Common myeloid progenitor, CD34-positive (primary cell): ENCODE data around the gene EBLN2.

Experiments
- CTCF ChIA-PET: fragments of 350-600 bp; sonication (Branson Sonifier 250); formaldehyde crosslinking; loops from one replicate; lab custom pipeline; 2021; ENCODE audit warnings: antibody characterized with exemption; lab: Charles Lee
- POLR2A ChIA-PET: fragments of 350-600 bp; sonication (Branson Sonifier 250); formaldehyde crosslinking; loops from one replicate; lab custom pipeline; 2021; ENCODE audit warnings: antibody characterized with exemption; lab: Charles Lee
- DNase-seq, 3 donors: peaks; one replicate each; pipeline versions ENCODE4 v3.0.0 to v3.0.0-alpha.2; 2013
- H3K27ac ChIP-seq, 2 experiments: 1 replicate in 1 of 2; 2 replicates in 1 of 2; pipeline ENCODE4 v1.7.0; 2013; ENCODE audit warnings: inconsistent platforms in 2 of 2, low read length in 2 of 2, mild to moderate bottlenecking in 2 of 2, low read depth in 1 of 2, moderate library complexity in 1 of 2; ENCODE audit not compliant: severe bottlenecking in 2 of 2, insufficient read depth in 1 of 2, poor library complexity in 1 of 2
- H3K27me3 ChIP-seq, 5 experiments: replicated peaks in 2 of 5; 1 replicate in 3 of 5; 2 replicates in 2 of 5; pipeline versions ENCODE4 v1.6.1 to v1.7.0; 2013; ENCODE audit warnings: low read length in 4 of 5, mild to moderate bottlenecking in 2 of 5, moderate library complexity in 2 of 5, inconsistent platforms in 1 of 5; ENCODE audit not compliant: insufficient read depth in 5 of 5, control insufficient read depth in 4 of 5
- H3K36me3 ChIP-seq, 4 experiments: 1 replicate in 2 of 4; 2 replicates in 2 of 4; pipeline versions ENCODE4 v1.6.1 to v1.7.0; 2013; ENCODE audit warnings: low read length in 3 of 4, control low read depth in 1 of 4, mild to moderate bottlenecking in 1 of 4; ENCODE audit not compliant: control insufficient read depth in 4 of 4, insufficient read depth in 4 of 4
- H3K4me1 ChIP-seq, 4 experiments: 1 replicate in 3 of 4; 2 replicates in 1 of 4; pipeline versions ENCODE4 v1.6.1 to v1.7.1; 2013; ENCODE audit warnings: low read length in 3 of 4, mild to moderate bottlenecking in 3 of 4, control low read depth in 1 of 4, inconsistent platforms in 1 of 4, moderate library complexity in 1 of 4; ENCODE audit not compliant: control insufficient read depth in 4 of 4, insufficient read depth in 4 of 4; ENCODE audit errors: control extremely low read depth in 1 of 4
- H3K4me3 ChIP-seq, 7 experiments: 1 replicate in 4 of 7; 2 replicates in 3 of 7; pipeline versions ENCODE4 v1.5.1 to v1.7.0; 2013; ENCODE audit warnings: mild to moderate bottlenecking in 7 of 7, low read length in 6 of 7, moderate library complexity in 6 of 7, inconsistent platforms in 2 of 7, low read depth in 2 of 7, control low read depth in 1 of 7; ENCODE audit not compliant: insufficient read depth in 4 of 7, control insufficient read depth in 1 of 7; ENCODE audit errors: extremely low read depth in 1 of 7
- H3K9me3 ChIP-seq, 5 experiments: 1 replicate in 4 of 5; 2 replicates in 1 of 5; pipeline versions ENCODE4 v1.6.1 to v1.7.1; 2013; ENCODE audit warnings: low read length in 4 of 5, mild to moderate bottlenecking in 2 of 5, inconsistent platforms in 1 of 5, low read depth in 1 of 5, moderate library complexity in 1 of 5; ENCODE audit not compliant: control insufficient read depth in 4 of 5, insufficient read depth in 2 of 5; ENCODE audit errors: control extremely low read depth in 1 of 5
- WGBS: methylation state at CpG from one replicate; pipeline ENCODE4 v1.1.5; 2013; ENCODE audit not compliant: insufficient coverage; 5-methylcytosine and 5-hydroxymethylcytosine counted together

EBLN2 gene

GRCh38 chr3:73080216-73080966 lies 18.9 kb downstream of the EBLN2 start:
- DNase-seq = no peak
- WGBS = 91% methylated on average over 13 of the region's 17 CpGs
- POLR2A ChIA-PET = no interaction called here
- no peaks in the 10 kb centered on the region for H3K9me3 ChIP-seq
- H3K27me3 ChIP-seq = no peaks in the 10 kb centered on the region
- CTCF ChIA-PET = interaction anchor here (2.0 kb wide), 1 partner anchor 10 kb away, joined by 4 read pairs; no protein-coding TSS in a partner anchor
- no peaks in the 10 kb centered on the region for H3K4me1 ChIP-seq
- H3K4me3 ChIP-seq = no peak overlapping the region
- no peaks in the 10 kb centered on the region for H3K36me3 ChIP-seq
- H3K27ac ChIP-seq = no peak overlapping the region

- CTCF ChIA-PET = interaction anchor here (1.0 to 2.0 kb wide), 2 partner anchors 9 to 153 kb away, joined by 3 to 4 read pairs; no protein-coding TSS in a partner anchor
These were observed 19.7 kb downstream of the EBLN2 start for GRCh38 chr3:73081140-73081539.

GRCh38 chr3:73084170-73084569 lies 22.7 kb downstream of the EBLN2 start:
- WGBS = no CpG with 5 or more reads among the region's 2 CpGs
- Histone ChIP-seq H3K27ac (no peak overlapping the region), H3K36me3 (no peaks in the 10 kb centered on the region), H3K27me3 (no peaks in the 10 kb centered on the region), H3K9me3 (no peaks in the 10 kb centered on the region), H3K4me3 (no peak overlapping the region), H3K4me1 (peaks cover 0 to 2% (median 0%) of the 10 kb centered on the region in 4 experiments)
- ChIA-PET POLR2A (no interaction called here), CTCF (interaction anchor here (3.5 to 5.5 kb wide), 2 partner anchors 27 to 235 kb away, joined by 18 to 51 read pairs; partner anchors contain the start of gene SHQ1)
- no peak for DNase-seq

More at GRCh38 chr3:73081140-73081539, 19.7 kb downstream of the EBLN2 start:
- Histone ChIP-seq H3K27ac (no peak overlapping the region), H3K4me1 (peaks cover 0 to 2% (median 0%) of the 10 kb centered on the region in 4 experiments), H3K4me3 (no peak overlapping the region), H3K36me3 (no peaks in the 10 kb centered on the region), H3K27me3 (no peaks in the 10 kb centered on the region), H3K9me3 (no peaks in the 10 kb centered on the region)
- 97% methylated on average over 6 of the region's 8 CpGs for WGBS
- no peak for DNase-seq
- POLR2A ChIA-PET = no interaction called here

GRCh38 chr3:73086071-73086494 lies 24.6 kb downstream of the EBLN2 start:
- no peaks in the 10 kb centered on the region for H3K9me3 ChIP-seq
- CTCF ChIA-PET = interaction anchor here (0.8 to 5.5 kb wide), 12 partner anchors 9 to 262 kb away, joined by 3 to 51 read pairs (median 4); partner anchors contain the start of genes GXYLT2 and SHQ1
- peak overlapping the region in 1 of 7 experiments; percentile 2 for H3K4me3 ChIP-seq
- H3K27ac ChIP-seq = no peak overlapping the region
- H3K27me3 ChIP-seq = no peaks in the 10 kb centered on the region
- H3K4me1 ChIP-seq = peaks cover 0 to 2% (median 0%) of the 10 kb centered on the region in 4 experiments
- POLR2A ChIA-PET = no interaction called here
- DNase-seq = peak; percentile 46 to 61 (median 50)
- 94% methylated on average over 3 of the region's 8 CpGs for WGBS
- no peaks in the 10 kb centered on the region for H3K36me3 ChIP-seq

- peaks cover 0 to 19% (median 15%) of the 10 kb centered on the region in 4 experiments for H3K4me1 ChIP-seq
- peak overlapping the region in 3 of 7 experiments; percentile 40 to 55 (median 44) for H3K4me3 ChIP-seq
- peak; percentile 62 to 85 (median 74) for DNase-seq
- ChIA-PET POLR2A (no interaction called here), CTCF (no interaction called here)
- H3K27me3 ChIP-seq = no peaks in the 10 kb centered on the region
- no peak overlapping the region for H3K27ac ChIP-seq
- H3K9me3 ChIP-seq = no peaks in the 10 kb centered on the region
- H3K36me3 ChIP-seq = no peaks in the 10 kb centered on the region
- WGBS = 28% methylated on average over 6 of the region's 6 CpGs
These were observed 32.7 kb downstream of the EBLN2 start for GRCh38 chr3:73094129-73094528.

- ChIA-PET CTCF (interaction anchor here (1.3 to 2.1 kb wide), 2 partner anchors 8 to 9 kb away, joined by 4 to 6 read pairs; no protein-coding TSS in a partner anchor), POLR2A (no interaction called here)
- Histone ChIP-seq H3K27ac (no peak overlapping the region), H3K9me3 (no peaks in the 10 kb centered on the region), H3K27me3 (no peaks in the 10 kb centered on the region), H3K4me1 (peaks cover 0 to 19% (median 15%) of the 10 kb centered on the region in 4 experiments), H3K4me3 (no peak overlapping the region), H3K36me3 (no peaks in the 10 kb centered on the region)
- DNase-seq = no peak
- WGBS = 92% methylated on average over 12 of the region's 12 CpGs
These were observed 33.5 kb downstream of the EBLN2 start for GRCh38 chr3:73094951-73095350.

GRCh38 chr3:73096169-73096568 lies 34.7 kb downstream of the EBLN2 start:
- H3K4me1 ChIP-seq = peaks cover 0 to 19% (median 15%) of the 10 kb centered on the region in 4 experiments
- ChIA-PET CTCF (interaction anchor here (0.8 to 2.1 kb wide), 2 partner anchors 9 to 341 kb away, joined by 3 to 6 read pairs; no protein-coding TSS in a partner anchor), POLR2A (no interaction called here)
- WGBS = 100% methylated on average over 2 of the region's 2 CpGs
- H3K36me3 ChIP-seq = no peaks in the 10 kb centered on the region
- H3K9me3 ChIP-seq = no peaks in the 10 kb centered on the region
- H3K27ac ChIP-seq = no peak overlapping the region
- no peaks in the 10 kb centered on the region for H3K27me3 ChIP-seq
- H3K4me3 ChIP-seq = no peak overlapping the region
- no peak for DNase-seq
